Endometrial microvascular endothelial cells (primary cell): ENCODE data around the gene L3HYPDH. TPM values are rescaled to one million over a fixed set of nuclear protein-coding genes. Genes with fewer than 3 reads are reported as not detected.

Source experiments
- in situ Hi-C: cut with HindIII; loops from 2 replicates; pipeline ENCODE4 v1.10.0; 2017; ENCODE audit warnings: low sequenced_read_pairs, low pct_unique_long_range_greater_than_20kb; ENCODE audit errors: inconsistent ontology term
- total RNA-seq: library from RNA; depleted of rRNA; stranded (reverse); fragments of >200 nt; gene quantifications from one replicate; pipeline ENCODE4 v1.2.3, GENCODE V29; 2015; ENCODE audit errors: inconsistent ontology term

Gene L3HYPDH
- total RNA-seq, 1 donor from 2014 or later: 47.9 TPM

GRCh38 chr14:59481871-59482540 lies 2.2 kb downstream of the L3HYPDH start:
- in situ Hi-C loops: no loop called here

GRCh38 chr14:59481407-59481806 lies 2.8 kb downstream of the L3HYPDH start:
- in situ Hi-C loops: no loop called here

- in situ Hi-C loops: no loop called here
Observed at GRCh38 chr14:59480166-59480565, 4.0 kb downstream of the L3HYPDH start.

GRCh38 chr14:59478540-59478939 lies 5.7 kb downstream of the L3HYPDH start:
- in situ Hi-C loops: no loop called here

- in situ Hi-C loops: no loop called here
Observed at GRCh38 chr14:59475709-59476108, 8.5 kb downstream of the L3HYPDH start.

- in situ Hi-C loops: no loop called here
Observed at GRCh38 chr14:59474172-59474571, 10.0 kb downstream of the L3HYPDH start.

GRCh38 chr14:59465316-59466135 lies 18.7 kb downstream of the L3HYPDH start, which contains the start of gene GPR135:
GPR135 (minus strand) TSS chr14:59465380; CDS start chr14:59465226, 154 bp downstream.
- in situ Hi-C loops: no loop called here

GRCh38 chr14:59464486-59465315 lies 19.5 kb downstream of the L3HYPDH start:
- in situ Hi-C loops: no loop called here

- in situ Hi-C loops: no loop called here
Observed at GRCh38 chr14:59463787-59464485, 20.3 kb downstream of the L3HYPDH start.

GRCh38 chr14:59461891-59462290 lies 22.3 kb downstream of the L3HYPDH start:
- in situ Hi-C loops: no loop called here

- in situ Hi-C loops: no loop called here
Observed at GRCh38 chr14:59460378-59460777, 23.8 kb downstream of the L3HYPDH start.

GRCh38 chr14:59458486-59458885 lies 25.7 kb downstream of the L3HYPDH start:
- in situ Hi-C loops: no loop called here

GRCh38 chr14:59455411-59455810 lies 28.8 kb downstream of the L3HYPDH start:
- in situ Hi-C loops: no loop called here

- in situ Hi-C loops: no loop called here
Observed at GRCh38 chr14:59454139-59454538, 30.1 kb downstream of the L3HYPDH start.

GRCh38 chr14:59451849-59452248 lies 32.4 kb downstream of the L3HYPDH start:
- in situ Hi-C loops: no loop called here

- in situ Hi-C loops: no loop called here
Observed at GRCh38 chr14:59450716-59451115, 33.5 kb downstream of the L3HYPDH start.

- in situ Hi-C loops: loop anchor here (25.0 kb wide), 1 partner anchor 336 kb away; no protein-coding TSS in a partner anchor
Observed at GRCh38 chr14:59448673-59449072, 35.5 kb downstream of the L3HYPDH start.

GRCh38 chr14:59439256-59439965 lies 44.8 kb downstream of the L3HYPDH start:
- in situ Hi-C loops: loop anchor here (25.0 kb wide), 1 partner anchor 327 kb away; no protein-coding TSS in a partner anchor
